Ectodermal cell (in vitro differentiated cells): ENCODE data around the gene SMIM44.
A peak's percentile ranks its signal among the peaks of the same experiment; 100 is the strongest.

Experiments used
- H3K27ac ChIP-seq: 2 replicates; pipeline ENCODE4 v1.7.0; 2013; ENCODE audit warnings: mild to moderate bottlenecking, low read depth, low read length; ENCODE audit not compliant: insufficient read depth, poor library complexity, severe bottlenecking
- H3K27me3 ChIP-seq: 2 replicates; pipeline ENCODE4 v1.7.0; 2013; ENCODE audit warnings: mild to moderate bottlenecking, low read length; ENCODE audit not compliant: insufficient read depth, control insufficient read depth, poor library complexity, severe bottlenecking
- H3K36me3 ChIP-seq: one replicate; pipeline ENCODE4 v1.7.0; 2013; ENCODE audit warnings: low read length; ENCODE audit not compliant: control insufficient read depth, insufficient read depth
- H3K4me1 ChIP-seq: one replicate; pipeline ENCODE4 v1.7.0; 2013; ENCODE audit warnings: low read length; ENCODE audit not compliant: control insufficient read depth, insufficient read depth
- H3K4me3 ChIP-seq: 2 replicates; pipeline ENCODE4 v1.7.0; 2013; ENCODE audit warnings: low read depth, low read length, control low read depth; ENCODE audit not compliant: insufficient read depth
- H3K9me3 ChIP-seq: 2 replicates; pipeline ENCODE4 v1.7.0; 2013; ENCODE audit warnings: mild to moderate bottlenecking, low read length, moderate library complexity; ENCODE audit not compliant: control insufficient read depth
- WGBS, 2 experiments: methylation state at CpG; one replicate each; pipeline ENCODE4 v1.1.7; 2013; ENCODE audit warnings: missing lambda C conversion rate in 2 of 2; 5-methylcytosine and 5-hydroxymethylcytosine counted together

The SMIM44 gene

DNA sequence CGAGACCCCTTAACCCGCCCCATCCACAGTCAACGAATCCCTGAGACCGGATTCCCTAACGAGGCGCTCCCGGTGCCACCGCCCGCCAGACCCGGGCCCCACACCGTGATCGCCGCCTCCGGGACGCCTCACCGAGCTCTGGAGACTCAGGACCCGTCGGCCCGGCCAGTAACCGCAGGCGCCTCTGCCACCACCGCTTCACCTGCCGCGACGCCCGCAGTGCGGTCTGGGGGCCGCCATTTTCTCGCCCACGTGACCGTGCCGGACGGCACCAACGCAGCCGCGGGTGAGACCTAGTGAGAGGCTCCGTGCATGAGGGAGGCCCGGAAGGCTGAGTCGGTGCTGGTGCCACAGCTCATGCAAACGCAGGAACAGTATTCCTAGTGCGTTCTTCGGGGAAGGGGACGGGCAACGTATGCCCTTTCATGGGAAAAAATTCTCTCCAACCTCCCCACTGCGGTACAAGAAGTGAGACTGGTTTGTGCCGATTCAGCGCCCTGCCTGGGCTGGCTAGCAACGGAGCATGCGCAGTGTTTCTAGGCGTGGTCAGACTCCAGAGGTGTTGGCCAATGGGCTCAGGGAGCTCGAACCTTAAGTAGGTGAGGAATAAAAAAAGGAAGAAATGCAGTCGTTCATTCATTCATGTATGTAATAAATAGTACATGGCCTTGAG lies 17.3 kb upstream of the SMIM44 start, which contains the start of gene DOHH:
Gene DOHH, minus strand, starts transcription at position 246 of the 673 bp plus-strand sequence. CDS start 3,860 bp downstream, outside the sequence.
- peak within 1 kb of the TSS; percentile 99 for H3K27ac ChIP-seq
- H3K4me3 ChIP-seq: peak within 1 kb of the TSS; percentile 98
- no peaks in the 10 kb centered on the region for H3K27me3 ChIP-seq
- H3K4me1 ChIP-seq: peaks cover 3% of the 10 kb centered on the region
- no peaks in the 10 kb centered on the region for H3K9me3 ChIP-seq
- 0% methylated on average over 52 of the region's 52 CpGs for WGBS, 2 experiments
- peaks cover 7% of the 10 kb centered on the region for H3K36me3 ChIP-seq

DNA sequence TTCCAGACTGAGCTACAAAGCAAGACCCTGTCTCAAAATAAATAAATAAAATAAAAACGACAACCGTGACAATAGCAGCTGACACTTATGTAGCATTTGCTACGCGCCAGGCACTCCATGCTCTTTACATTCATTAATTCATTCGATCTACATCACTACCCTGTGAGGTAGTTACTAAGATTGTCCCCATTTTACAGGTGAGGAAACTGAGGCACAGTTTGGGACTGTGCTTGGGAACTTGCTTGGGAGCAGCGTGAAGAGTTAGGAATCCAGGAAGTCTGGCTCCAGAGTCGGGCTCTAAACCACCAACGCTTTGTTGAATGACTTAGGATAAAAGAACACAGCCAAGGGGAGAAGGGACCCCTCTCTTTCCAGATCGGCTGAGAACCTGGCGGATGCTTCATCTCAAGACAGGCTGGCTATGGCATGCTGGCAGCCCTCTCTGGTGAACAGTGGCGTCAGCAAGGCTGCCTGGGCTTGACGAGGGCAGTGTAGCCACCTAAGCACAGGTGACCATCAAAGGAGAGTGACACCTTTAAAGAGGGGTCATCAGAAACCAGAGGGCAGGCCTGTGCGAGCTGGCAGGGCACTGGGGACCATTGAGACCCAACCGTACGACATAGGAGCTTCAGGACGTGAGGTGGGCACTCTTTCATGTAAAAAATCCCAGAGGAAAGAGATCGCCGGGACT lies 16.6 kb upstream of the SMIM44 start:
- WGBS, 2 experiments: 30 to 31% methylated on average over 18 of the region's 18 CpGs
- Histone ChIP-seq H3K27me3 (no peaks in the 10 kb centered on the region), H3K27ac (peak overlapping the region; percentile 99), H3K9me3 (no peaks in the 10 kb centered on the region), H3K4me1 (peaks cover 3% of the 10 kb centered on the region), H3K36me3 (peaks cover 7% of the 10 kb centered on the region), H3K4me3 (peak overlapping the region; percentile 98)

DNA sequence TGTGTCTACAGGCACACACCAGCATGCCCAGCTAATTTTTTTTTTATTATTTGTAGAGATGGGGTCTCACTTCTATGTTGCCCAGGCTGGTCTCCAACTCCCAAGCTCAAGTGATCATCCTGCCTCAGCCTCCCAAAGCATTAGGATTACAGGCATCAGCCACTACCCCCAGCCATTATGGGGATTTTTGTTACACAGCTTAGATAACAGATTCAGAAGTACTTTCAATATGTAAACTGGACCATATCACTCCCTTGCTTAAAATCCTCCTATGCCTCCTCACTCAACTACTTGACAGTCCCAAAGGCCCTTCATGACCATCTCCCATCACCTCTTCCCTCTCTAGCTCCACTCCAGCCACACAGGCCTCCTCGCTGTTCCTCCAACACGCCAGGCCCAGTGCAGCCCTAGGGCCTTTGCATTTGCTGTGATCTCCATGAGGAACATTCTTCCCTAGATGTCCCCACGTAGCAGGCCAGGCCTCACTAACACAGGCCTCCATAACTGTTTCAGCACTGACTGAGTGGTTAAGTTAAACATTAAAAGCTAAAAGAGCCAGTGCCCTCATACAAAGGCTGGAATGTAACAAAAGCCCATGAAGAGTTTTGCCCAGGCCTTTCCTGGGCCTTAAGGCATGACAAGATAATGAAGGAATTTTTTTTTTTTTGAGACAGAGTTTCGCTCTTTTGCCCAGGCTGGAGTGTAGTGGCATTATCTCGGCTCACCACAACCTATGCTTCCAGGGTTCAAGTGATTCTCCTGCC lies 14.7 kb upstream of the SMIM44 start:
- peaks cover 10% of the 10 kb centered on the region for H3K36me3 ChIP-seq
- H3K27me3 ChIP-seq: no peaks in the 10 kb centered on the region
- no peaks in the 10 kb centered on the region for H3K9me3 ChIP-seq
- H3K4me1 ChIP-seq: peaks cover 3% of the 10 kb centered on the region
- no peak overlapping the region for H3K4me3 ChIP-seq
- no peak overlapping the region for H3K27ac ChIP-seq
- WGBS, 2 experiments: 93% methylated on average over 5 of the region's 5 CpGs

DNA sequence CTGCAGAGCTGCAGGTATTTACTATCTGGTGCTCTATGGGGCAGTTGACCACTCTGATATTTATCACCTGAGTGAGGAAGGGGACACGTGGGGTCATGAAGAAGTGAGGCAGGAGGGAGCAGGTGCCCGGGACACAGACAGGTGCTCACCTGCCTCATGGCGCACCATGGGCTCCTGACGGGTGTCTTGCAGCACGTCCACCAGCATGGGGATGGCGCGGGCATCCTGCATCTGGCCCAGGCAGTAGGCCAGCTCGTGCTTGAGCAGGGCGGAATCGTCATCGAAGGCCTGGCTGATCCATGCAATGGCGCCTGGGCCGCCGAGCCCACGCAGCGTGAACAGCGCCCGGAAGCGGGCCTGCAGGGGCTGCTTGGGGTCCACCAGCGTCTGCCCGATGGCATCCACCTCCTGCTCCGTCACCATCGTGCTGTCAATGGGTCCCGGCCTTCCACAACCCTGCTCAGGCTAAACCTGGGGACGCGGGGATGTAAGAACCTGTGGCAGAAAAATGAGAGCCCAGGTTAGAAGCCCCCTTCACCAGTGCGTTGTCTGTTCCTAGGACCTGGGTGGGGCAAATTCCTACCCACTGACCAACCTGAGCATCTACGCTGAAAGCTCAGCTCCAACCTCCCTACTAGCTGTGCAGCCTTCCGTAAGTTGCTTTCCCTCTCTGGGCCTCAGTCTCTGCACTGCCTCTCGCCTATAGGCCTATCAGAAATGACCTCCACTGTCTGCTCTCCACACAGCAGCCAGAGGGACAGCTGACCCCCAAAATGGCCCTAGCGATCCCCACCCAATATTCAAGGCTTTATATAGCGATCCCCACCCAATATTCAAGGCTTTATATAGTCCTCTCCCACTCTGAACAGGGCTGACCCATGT lies 13.4 kb upstream of the SMIM44 start:
- no peak overlapping the region for H3K27ac ChIP-seq
- H3K4me3 ChIP-seq: no peak overlapping the region
- peaks cover 3% of the 10 kb centered on the region for H3K4me1 ChIP-seq
- H3K36me3 ChIP-seq: peaks cover 10% of the 10 kb centered on the region
- H3K27me3 ChIP-seq: no peaks in the 10 kb centered on the region
- WGBS, 2 experiments: 96% methylated on average over 32 of the region's 32 CpGs
- no peaks in the 10 kb centered on the region for H3K9me3 ChIP-seq

DNA sequence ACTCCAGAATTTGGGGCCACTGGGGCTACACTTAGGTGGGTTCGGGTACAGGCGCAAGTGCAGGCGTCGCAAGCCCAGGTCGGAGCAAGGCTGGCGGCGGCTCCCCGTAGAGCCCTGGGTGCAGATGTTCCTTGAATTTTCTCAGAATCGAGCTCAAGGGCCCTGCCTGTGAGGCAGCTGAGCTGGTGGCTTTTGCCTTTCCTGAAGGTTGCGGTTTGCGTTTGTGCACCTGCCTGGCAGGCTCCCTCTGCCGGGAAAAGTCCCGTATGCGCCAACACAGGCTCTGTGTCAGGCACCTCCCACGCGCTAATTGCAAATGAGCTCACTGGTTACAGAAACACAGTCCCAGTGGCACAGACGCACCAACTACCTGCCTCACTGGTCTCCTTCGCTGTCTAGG lies 11.3 kb upstream of the SMIM44 start:
- no peaks in the 10 kb centered on the region for H3K9me3 ChIP-seq
- no peaks in the 10 kb centered on the region for H3K27me3 ChIP-seq
- H3K4me3 ChIP-seq: no peak overlapping the region
- peaks cover 10% of the 10 kb centered on the region for H3K36me3 ChIP-seq
- H3K27ac ChIP-seq: no peak overlapping the region
- no peaks in the 10 kb centered on the region for H3K4me1 ChIP-seq
- 94 to 97% methylated on average over 18 of the region's 18 CpGs for WGBS, 2 experiments

DNA sequence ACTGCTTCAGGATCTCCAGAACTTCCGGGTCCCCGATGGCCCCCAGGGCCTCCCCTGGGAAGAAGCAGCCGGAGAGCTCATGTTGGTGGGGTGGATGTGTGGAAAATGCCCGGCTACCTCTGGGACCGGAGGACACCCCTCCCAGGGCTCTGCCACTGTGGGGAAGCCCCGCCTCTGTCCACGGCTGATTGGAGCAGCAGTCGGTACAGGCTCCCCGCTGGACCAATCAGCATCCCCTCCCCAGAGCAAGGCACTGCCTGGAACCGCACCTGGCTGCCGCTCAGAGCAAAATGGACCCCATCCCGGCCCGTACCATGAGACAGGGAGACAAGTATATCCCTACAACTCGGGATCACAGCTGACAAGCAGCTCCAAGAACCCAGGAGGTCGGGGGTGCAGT lies 10.8 kb upstream of the SMIM44 start:
- WGBS, 2 experiments: 86% methylated on average over 15 of the region's 15 CpGs
- H3K4me1 ChIP-seq: no peaks in the 10 kb centered on the region
- no peak overlapping the region for H3K27ac ChIP-seq
- H3K27me3 ChIP-seq: no peaks in the 10 kb centered on the region
- H3K36me3 ChIP-seq: peaks cover 10% of the 10 kb centered on the region
- no peaks in the 10 kb centered on the region for H3K9me3 ChIP-seq
- H3K4me3 ChIP-seq: no peak overlapping the region

DNA sequence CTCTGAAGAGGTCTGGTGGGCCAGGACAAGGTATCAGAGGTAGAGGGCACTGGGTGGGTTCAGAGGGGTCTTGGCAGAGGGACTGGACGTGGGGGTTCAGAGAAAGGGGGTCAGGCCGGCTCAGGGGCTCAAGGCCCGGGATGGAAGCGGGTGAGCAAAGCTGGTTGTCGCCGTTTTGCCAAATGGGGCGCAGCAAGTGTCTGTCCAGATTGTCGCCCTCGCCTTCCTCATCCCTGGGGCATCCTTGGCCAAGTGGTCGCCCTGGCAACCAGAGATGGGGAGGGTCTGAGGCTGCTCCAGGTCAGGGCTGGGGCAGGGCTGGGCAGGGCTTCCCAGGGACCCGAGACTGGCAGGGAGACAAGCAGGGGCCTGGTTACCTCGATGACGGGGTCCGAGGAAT lies 10.4 kb upstream of the SMIM44 start:
- WGBS, 2 experiments: 94 to 97% methylated on average over 14 of the region's 14 CpGs
- Histone ChIP-seq H3K36me3 (peaks cover 10% of the 10 kb centered on the region), H3K4me3 (no peak overlapping the region), H3K4me1 (no peaks in the 10 kb centered on the region), H3K27ac (no peak overlapping the region), H3K27me3 (no peaks in the 10 kb centered on the region), H3K9me3 (no peaks in the 10 kb centered on the region)

DNA sequence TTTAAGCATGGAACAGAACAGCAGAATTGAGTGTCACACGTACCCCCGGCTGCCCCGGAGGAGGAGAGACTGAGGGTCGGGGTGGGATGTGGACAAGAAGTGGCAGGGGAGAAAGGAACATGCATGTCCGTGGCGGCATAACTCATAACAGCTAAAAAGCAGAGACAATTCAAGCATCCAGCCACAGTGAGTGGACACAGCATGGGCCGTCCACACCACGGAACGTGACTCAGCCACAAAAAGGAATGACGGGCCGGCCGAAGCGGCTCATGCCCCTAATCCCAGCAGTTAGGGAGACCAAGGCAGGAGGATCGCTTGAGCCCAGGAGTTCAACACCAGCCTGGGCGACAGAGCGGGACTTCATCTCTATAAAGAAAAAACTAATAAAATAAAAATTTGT lies 9.7 kb upstream of the SMIM44 start:
- Histone ChIP-seq H3K4me3 (no peak overlapping the region), H3K36me3 (peaks cover 10% of the 10 kb centered on the region), H3K27me3 (no peaks in the 10 kb centered on the region), H3K4me1 (no peaks in the 10 kb centered on the region), H3K9me3 (no peaks in the 10 kb centered on the region), H3K27ac (no peak overlapping the region)
- 94 to 95% methylated on average over 16 of the region's 16 CpGs for WGBS, 2 experiments

DNA sequence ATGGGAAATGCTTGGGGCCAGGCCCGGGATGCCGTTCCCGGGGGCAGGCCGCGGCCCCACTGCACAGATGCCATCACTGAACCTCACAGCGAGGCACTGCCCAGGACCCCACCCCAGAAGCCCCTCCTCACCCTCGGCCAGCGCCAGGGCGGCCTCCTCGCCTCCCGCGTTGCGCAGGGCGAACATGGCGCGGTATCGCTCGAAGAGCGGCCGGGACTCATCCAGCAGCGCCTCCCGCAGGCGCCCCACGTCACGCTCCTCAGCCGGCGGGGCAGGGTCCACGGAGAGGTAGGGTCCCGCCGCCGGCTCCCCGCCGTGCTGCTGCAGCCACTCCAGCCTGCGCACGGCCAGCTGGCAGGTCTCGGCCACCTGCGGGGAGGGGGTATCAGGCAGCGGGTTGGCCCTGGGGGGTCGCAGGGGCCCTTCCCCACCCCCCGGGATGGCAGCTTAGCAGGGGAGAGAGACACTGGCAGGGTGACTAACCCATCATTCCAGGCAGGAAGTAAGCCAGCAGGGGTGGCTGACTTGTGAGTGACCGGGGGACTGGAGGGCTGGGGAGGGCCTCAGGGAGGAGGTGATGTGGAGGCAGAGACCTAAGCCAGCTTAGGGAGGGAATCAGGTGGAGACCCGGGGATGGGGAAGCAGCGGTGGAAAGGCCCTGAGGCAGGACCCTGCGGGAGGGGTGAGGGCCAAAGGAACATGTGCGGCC lies 9.0 kb upstream of the SMIM44 start:
- Histone ChIP-seq H3K4me3 (no peak overlapping the region), H3K27me3 (no peaks in the 10 kb centered on the region), H3K27ac (no peak overlapping the region), H3K9me3 (no peaks in the 10 kb centered on the region), H3K36me3 (peaks cover 10% of the 10 kb centered on the region), H3K4me1 (no peaks in the 10 kb centered on the region)
- WGBS, 2 experiments: 95 to 96% methylated on average over 45 of the region's 45 CpGs
